Psoas muscle (tissue), 8 donors: ENCODE data around the gene BFAR. TPM values are rescaled to one million over a fixed set of nuclear protein-coding genes. Genes with fewer than 3 reads are reported as not detected.

Experiments used
- ATAC-seq, 4 donors: fragments of 200-7000 bp; cut with Tn5 transposase; one replicate each; pipeline ENCODE4 v1.9.1; 2020; ENCODE audit warnings: moderate library complexity in 3 of 4, mild to moderate bottlenecking in 2 of 4
- DNase-seq, 2 donors: peaks; one replicate each; pipeline ENCODE4 v3.0.0-alpha.2; 2020
- H3K27ac ChIP-seq: fragments of 200-600 bp; one replicate; pipeline ENCODE4 v1.8.0; 2022
- H3K27me3 ChIP-seq, 3 donors: fragments of 200-600 bp in 1 of 3; one replicate each; pipeline versions ENCODE4 v1.6.1 to v1.8.0; 2013 to 2022; ENCODE audit warnings: low read length in 2 of 3, mild to moderate bottlenecking in 2 of 3, moderate library complexity in 1 of 3; ENCODE audit not compliant: insufficient read depth in 3 of 3
- H3K36me3 ChIP-seq, 2 donors: fragments of 200-600 bp in 1 of 2; one replicate each; pipeline versions ENCODE4 v1.6.1 to v1.8.0; 2013 to 2022; ENCODE audit warnings: low read depth in 1 of 2, mild to moderate bottlenecking in 1 of 2, moderate library complexity in 1 of 2; ENCODE audit not compliant: insufficient read depth in 1 of 2
- H3K4me1 ChIP-seq: fragments of 200-600 bp; one replicate; pipeline ENCODE4 v1.8.0; 2022
- H3K4me3 ChIP-seq: fragments of 200-600 bp; one replicate; pipeline ENCODE4 v1.8.0; 2022; ENCODE audit warnings: mild to moderate bottlenecking
- H3K9me3 ChIP-seq: fragments of 200-600 bp; one replicate; pipeline ENCODE4 v1.8.0; 2022
- CTCF ChIP-seq: fragments of 200-600 bp; IDR thresholded peaks from one replicate; pipeline ENCODE4 v1.8.0; 2022; ENCODE audit warnings: antibody characterized with exemption
- WGBS, 3 donors: extraction: QIAGEN DNeasy Blood & Tissue Kit; methylation state at CpG; one replicate each; pipeline versions ENCODE4 v1.1.6 to v1.1.7; 2013; 5-methylcytosine and 5-hydroxymethylcytosine counted together
- intact Hi-C, 2 donors: fragments of 100-400 bp; cut with DNase I; formaldehyde crosslinking; loops; one replicate each; pipeline versions ENCODE4 v1.11.0 to v1.14.2; 2022
- polyA plus RNA-seq, 3 donors: library from polyadenylated mRNA; stranded (reverse); fragments of 200-250 nt; gene quantifications; one replicate each; pipeline ENCODE4 v1.2.3, GENCODE V29; 2013
- total RNA-seq, 4 donors: library from RNA; stranded (reverse); fragmentation: NEBNext Ultra II Directional in 2 of 4; extraction: Animal tissue kit (Norgen Biotek cat#: 25700) in 2 of 4; gene quantifications; one replicate each; pipeline versions ENCODE4 v1.2.1 to v1.2.4, GENCODE V29; 2021 to 2023
- donor health status: healthy with polysubstance abuse.
- donor health status: DM: no; HTN: no; CAD: no; lungs with moderate emphysema.
- donor health status: Bipolar disorder and iron deficiency.
- donor health status: healthy.
- donor health status: DM: yes; HTN: yes; CAD: no.
- donor health status: DM: no; HTN: no; CAD: no.
- donor health status: DM: no; HTN: no; CAD: no.
- donor health status: DM: yes; HTN: yes; CAD: no.

The BFAR gene
- total and polyA plus RNA-seq, 7 donors: 36.0 to 63.7 (median 53.6) TPM

DNA sequence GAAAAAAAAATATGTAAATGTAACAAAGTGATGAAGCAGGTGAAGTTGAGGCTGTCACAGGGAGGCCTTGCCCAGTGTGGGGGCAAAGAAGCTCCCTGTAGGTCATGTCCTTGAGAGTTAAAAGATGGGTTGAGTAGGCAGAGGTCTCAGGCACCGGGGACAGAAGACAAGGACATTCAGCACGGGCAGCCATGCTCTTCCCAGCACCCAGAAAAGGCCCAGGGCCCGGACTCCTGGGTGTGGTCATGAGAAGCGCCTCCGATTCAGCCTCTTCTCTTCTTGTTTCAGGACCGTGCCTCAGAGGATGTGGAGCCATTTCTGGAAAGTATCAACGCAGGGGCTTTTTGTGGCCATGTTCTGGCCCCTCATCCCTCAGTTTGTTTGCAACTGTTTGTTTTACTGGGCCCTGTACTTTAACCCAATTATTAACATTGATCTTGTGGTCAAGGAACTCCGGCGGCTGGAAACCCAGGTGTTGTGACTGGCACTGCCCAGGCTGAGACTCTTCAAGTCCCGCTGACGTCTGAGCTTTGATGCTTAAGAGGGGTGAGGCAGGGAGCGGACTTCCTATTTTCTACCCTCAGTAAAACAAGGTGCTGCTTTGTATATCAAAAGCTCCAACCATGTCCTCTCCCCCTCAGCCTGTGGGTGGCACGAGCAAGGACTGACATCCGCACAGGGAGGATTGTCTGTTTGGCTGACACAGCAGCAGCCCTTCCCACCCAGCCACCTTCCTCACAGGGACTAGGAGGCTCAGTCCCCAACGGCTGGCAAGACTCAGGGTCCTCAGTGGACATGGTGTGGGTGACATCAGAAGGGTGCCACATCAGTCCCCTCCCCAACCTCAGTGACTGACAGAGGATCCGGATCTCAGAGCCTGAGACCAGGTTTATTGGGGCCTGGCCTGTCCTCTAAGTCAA is 34.9 kb downstream of the BFAR start:
- H3K9me3 ChIP-seq: no peaks in the 10 kb centered on the region
- TF ChIP-seq CTCF: no peak
- no peak overlapping the region for H3K4me3 ChIP-seq
- DNase-seq: no peak
- no peaks in the 10 kb centered on the region for H3K27me3 ChIP-seq
- H3K36me3 ChIP-seq: peaks cover 11 to 55% of the 10 kb centered on the region in 2 donors
- ATAC-seq: no peak
- WGBS, 3 donors: 87 to 93% (median 89%) methylated on average over 16 of the region's 16 CpGs
- H3K27ac ChIP-seq: no peak overlapping the region
- no peaks in the 10 kb centered on the region for H3K4me1 ChIP-seq
- intact Hi-C loops: no loop called here

DNA sequence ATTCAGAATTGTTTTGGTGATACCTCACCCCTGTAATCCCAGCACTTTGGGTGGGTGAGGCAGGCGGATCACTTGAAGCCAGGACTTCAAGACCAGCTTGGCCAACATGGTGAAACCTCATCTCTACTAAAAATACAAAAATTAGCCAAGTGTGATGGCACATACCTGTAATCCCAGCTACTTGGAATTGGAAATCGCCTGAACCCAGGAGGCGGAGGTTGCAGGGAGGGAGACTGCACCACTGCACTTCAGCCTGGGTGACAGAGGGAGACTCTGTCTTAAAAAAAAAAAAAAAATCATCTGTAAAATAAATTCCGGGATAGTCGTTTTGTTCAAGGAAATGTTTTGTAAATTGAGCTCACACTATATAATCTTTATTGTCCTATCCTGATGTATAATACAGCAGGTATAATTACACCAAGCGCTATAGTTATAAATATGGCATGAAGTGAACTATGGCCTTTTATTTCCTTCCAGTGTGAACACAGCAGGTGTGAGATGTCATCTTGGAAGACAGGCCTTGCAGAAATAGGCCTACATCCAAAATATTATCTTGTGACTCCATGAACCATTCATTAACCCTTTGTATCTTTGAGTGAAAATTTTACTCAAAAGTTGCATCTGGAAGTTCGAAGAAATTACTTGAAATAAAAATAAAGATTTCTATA is 35.9 kb downstream of the BFAR start:
- Histone ChIP-seq H3K4me3 (no peak overlapping the region), H3K36me3 (peaks cover 9 to 44% of the 10 kb centered on the region in 2 donors), H3K9me3 (no peaks in the 10 kb centered on the region), H3K27me3 (no peaks in the 10 kb centered on the region), H3K4me1 (no peaks in the 10 kb centered on the region), H3K27ac (no peak overlapping the region)
- intact Hi-C loops: no loop called here
- DNase-seq: no peak
- TF ChIP-seq CTCF: no peak
- ATAC-seq: peak in 3 of 4 donors; percentile 37 to 62 (median 61)
- 59 to 68% (median 61%) methylated on average over 7 of the region's 7 CpGs for WGBS, 3 donors

- peak; percentile 32 to 57 (median 44) for ATAC-seq
- no peak for TF ChIP-seq CTCF
- Histone ChIP-seq H3K27ac (no peak overlapping the region), H3K9me3 (no peaks in the 10 kb centered on the region), H3K27me3 (no peaks in the 10 kb centered on the region), H3K36me3 (peaks cover 9 to 33% of the 10 kb centered on the region in 2 donors), H3K4me3 (no peak overlapping the region), H3K4me1 (no peaks in the 10 kb centered on the region)
- WGBS, 3 donors: 90 to 95% (median 92%) methylated on average over 4 of the region's 4 CpGs
- no peak for DNase-seq
- intact Hi-C loops: no loop called here
These were observed 37.0 kb downstream of the BFAR start for GRCh38 chr16:14669776-14670175.

DNA sequence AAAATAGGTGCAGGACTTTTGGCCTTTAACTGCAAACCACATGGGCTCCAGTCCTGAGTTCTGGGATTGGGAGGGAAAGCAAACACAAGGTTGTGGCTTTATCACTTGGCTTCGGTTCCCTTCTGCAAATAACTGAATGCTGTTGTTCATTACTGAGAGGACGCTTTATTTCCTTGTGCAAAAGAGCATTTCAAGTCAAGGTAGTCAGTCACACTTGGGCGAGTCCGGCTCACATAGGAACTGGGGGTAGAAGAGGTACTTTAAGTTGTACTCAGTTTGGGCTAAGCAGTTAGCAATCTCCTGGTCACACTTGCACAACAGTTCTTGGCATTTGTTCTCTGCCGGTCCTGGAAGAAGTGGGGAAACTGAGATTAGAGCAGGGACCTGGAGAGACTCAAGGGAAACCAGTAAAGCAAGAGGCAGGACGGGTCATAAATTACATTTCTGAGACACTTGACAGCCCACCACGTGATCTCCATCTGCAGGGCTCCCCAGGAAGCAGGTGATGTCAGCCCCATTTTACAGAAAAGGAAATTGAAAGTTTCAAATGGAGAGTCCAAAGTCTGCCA is 39.7 kb downstream of the BFAR start:
- Histone ChIP-seq H3K27ac (no peak overlapping the region), H3K27me3 (no peaks in the 10 kb centered on the region), H3K4me3 (no peak overlapping the region), H3K9me3 (no peaks in the 10 kb centered on the region), H3K36me3 (peaks cover 2 to 6% of the 10 kb centered on the region in 2 donors), H3K4me1 (no peaks in the 10 kb centered on the region)
- WGBS, 3 donors: 68 to 78% (median 70%) methylated on average over 7 of the region's 7 CpGs
- TF ChIP-seq CTCF: no peak
- ATAC-seq (no peak), DNase-seq (no peak)
- intact Hi-C loops: no loop called here
